ENCODE data around the gene SLIT3.

The SLIT3 gene

GRCh38 chr5:168714046-168714445 lies 586.9 kb downstream of the SLIT3 start:
- no peak for DNase-seq

GRCh38 chr5:168713051-168713450 lies 587.9 kb downstream of the SLIT3 start:
- no peak for DNase-seq

GRCh38 chr5:168712280-168712924 lies 588.5 kb downstream of the SLIT3 start:
- DNase-seq: no peak

GRCh38 chr5:168710706-168711105 lies 590.2 kb downstream of the SLIT3 start:
- no peak for DNase-seq

GRCh38 chr5:168707716-168708695 lies 592.9 kb downstream of the SLIT3 start:
- DNase-seq: no peak

- DNase-seq: peak; percentile 21
These were observed 594.3 kb downstream of the SLIT3 start for GRCh38 chr5:168706655-168707069.

- no peak for DNase-seq
These were observed 595.6 kb downstream of the SLIT3 start for GRCh38 chr5:168705321-168705720.

- DNase-seq: no peak
These were observed 598.4 kb downstream of the SLIT3 start for GRCh38 chr5:168702511-168702910.

- DNase-seq: no peak
These were observed 599.3 kb downstream of the SLIT3 start for GRCh38 chr5:168701641-168702040.

- no peak for DNase-seq
These were observed 601.9 kb downstream of the SLIT3 start for GRCh38 chr5:168699002-168699401.

- DNase-seq: no peak
These were observed 603.8 kb downstream of the SLIT3 start for GRCh38 chr5:168697034-168697720.

GRCh38 chr5:168696611-168697010 lies 604.3 kb downstream of the SLIT3 start:
- DNase-seq: no peak

GRCh38 chr5:168695301-168695835 lies 605.6 kb downstream of the SLIT3 start:
- DNase-seq: no peak

GRCh38 chr5:168694289-168694688 lies 606.6 kb downstream of the SLIT3 start:
- no peak for DNase-seq

- DNase-seq: no peak
These were observed 607.1 kb downstream of the SLIT3 start for GRCh38 chr5:168693883-168694282.

GRCh38 chr5:168693297-168693696 lies 607.6 kb downstream of the SLIT3 start:
- no peak for DNase-seq

- DNase-seq: no peak
These were observed 609.0 kb downstream of the SLIT3 start for GRCh38 chr5:168691891-168692290.

GRCh38 chr5:168689260-168689659 lies 611.7 kb downstream of the SLIT3 start:
- DNase-seq: no peak

GRCh38 chr5:168686837-168687236 lies 614.1 kb downstream of the SLIT3 start:
- no peak for DNase-seq

- no peak for DNase-seq
These were observed 615.4 kb downstream of the SLIT3 start for GRCh38 chr5:168685566-168685965.

GRCh38 chr5:168683927-168684295 lies 617.0 kb downstream of the SLIT3 start:
- no peak for DNase-seq

GRCh38 chr5:168683247-168683926 lies 617.6 kb downstream of the SLIT3 start:
- DNase-seq: no peak
